Right forelimb (tissue), 1 donor: Measurements from ENCODE around the gene PAF1.

Experiments
- DNase-seq: peaks from one replicate; pipeline ENCODE4 v3.0.0-alpha.2; 2018

Gene PAF1

GRCh38 chr19:39405261-39405957, 14.5 kb upstream of the PAF1 start:
- DNase-seq, result no peak

GRCh38 chr19:39403331-39404312, 12.7 kb upstream of the PAF1 start:
- DNase-seq, result peak; percentile 96

GRCh38 chr19:39402346-39403300, 11.7 kb upstream of the PAF1 start:
- peak; percentile 93 for DNase-seq

GRCh38 chr19:39401549-39402345, 10.8 kb upstream of the PAF1 start:
- DNase-seq, result no peak

- DNase-seq, result no peak
These were observed 10.2 kb upstream of the PAF1 start for GRCh38 chr19:39401070-39401548.

- DNase-seq, result no peak
These were observed 9.2 kb upstream of the PAF1 start for GRCh38 chr19:39400061-39400460.

- no peak for DNase-seq
These were observed 8.8 kb upstream of the PAF1 start for GRCh38 chr19:39399668-39400050.

GRCh38 chr19:39398297-39398864, 7.5 kb upstream of the PAF1 start:
- no peak for DNase-seq

GRCh38 chr19:39397360-39398296, 6.7 kb upstream of the PAF1 start:
- DNase-seq, result peak; percentile 92

- no peak for DNase-seq
These were observed 505 bp downstream of the PAF1 start for GRCh38 chr19:39390451-39390750.

GRCh38 chr19:39389631-39390414, 1.1 kb downstream of the PAF1 start:
- no peak for DNase-seq

- no peak for DNase-seq
These were observed 2.2 kb downstream of the PAF1 start for GRCh38 chr19:39388657-39389056.

- no peak for DNase-seq
These were observed 4.3 kb downstream of the PAF1 start for GRCh38 chr19:39386557-39386956.

GRCh38 chr19:39385629-39386411, 5.1 kb downstream of the PAF1 start:
- DNase-seq, result no peak

- DNase-seq, result no peak
These were observed 5.9 kb downstream of the PAF1 start for GRCh38 chr19:39384839-39385568.

GRCh38 chr19:39382991-39383828, 7.7 kb downstream of the PAF1 start:
- no peak for DNase-seq
